ENCODE results near the gene FCER1G.

FCER1G gene

DNA sequence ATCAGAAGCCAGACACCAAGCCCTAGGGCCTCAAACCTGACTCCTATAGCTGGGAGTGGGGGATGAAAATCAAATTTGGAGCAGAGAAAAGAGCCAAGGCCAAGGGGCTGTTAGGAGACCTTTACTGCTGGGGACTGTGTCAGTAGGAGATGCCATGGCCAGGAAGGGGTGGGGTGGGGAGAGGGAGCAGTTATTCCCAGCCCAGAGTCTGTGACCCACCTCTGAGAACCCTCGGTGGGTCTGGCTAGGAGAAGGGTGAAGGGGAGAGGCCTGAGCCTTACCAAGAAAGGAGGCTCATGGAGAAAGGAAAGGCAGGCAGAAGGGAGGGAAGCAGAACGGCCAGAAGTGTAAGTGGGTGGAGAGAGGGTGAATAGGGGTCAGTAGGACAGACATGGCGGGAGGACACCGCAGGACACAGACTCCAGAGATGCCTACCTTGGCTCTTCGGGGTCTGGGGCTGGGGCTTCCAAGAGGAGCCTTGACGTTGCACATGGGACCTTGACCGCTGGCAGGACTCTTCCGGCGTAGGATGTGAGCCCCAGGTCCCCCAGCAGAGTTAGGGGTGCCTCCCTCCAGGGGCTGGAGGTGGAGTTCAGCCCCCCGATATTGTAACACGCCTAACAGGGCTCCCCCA, 17.4 kb upstream of the FCER1G start:
- no peak for DNase-seq (ENCODE audit: low read depth)
- in situ Hi-C loops (cut with HindIII; ENCODE audit: low sequenced_read_pairs): no loop called here
- no peak overlapping the region for H3K4me3 ChIP-seq (ENCODE audit: low read depth, low read length)
- no peak for TF ChIP-seq CTCF (IDR thresholded peaks at IDR 0.05; ENCODE audit: low read depth, low read length, missing control alignments)

- in situ Hi-C loops (cut with HindIII; ENCODE audit: low sequenced_read_pairs): no loop called here
- no peak for DNase-seq (ENCODE audit: low read depth)
- H3K4me3 ChIP-seq (ENCODE audit: low read depth, low read length): no peak overlapping the region
- TF ChIP-seq CTCF (IDR thresholded peaks at IDR 0.05; ENCODE audit: low read depth, low read length, missing control alignments): no peak
Observed at GRCh38 chr1:161198194-161198896, 16.8 kb upstream of the FCER1G start.

DNA sequence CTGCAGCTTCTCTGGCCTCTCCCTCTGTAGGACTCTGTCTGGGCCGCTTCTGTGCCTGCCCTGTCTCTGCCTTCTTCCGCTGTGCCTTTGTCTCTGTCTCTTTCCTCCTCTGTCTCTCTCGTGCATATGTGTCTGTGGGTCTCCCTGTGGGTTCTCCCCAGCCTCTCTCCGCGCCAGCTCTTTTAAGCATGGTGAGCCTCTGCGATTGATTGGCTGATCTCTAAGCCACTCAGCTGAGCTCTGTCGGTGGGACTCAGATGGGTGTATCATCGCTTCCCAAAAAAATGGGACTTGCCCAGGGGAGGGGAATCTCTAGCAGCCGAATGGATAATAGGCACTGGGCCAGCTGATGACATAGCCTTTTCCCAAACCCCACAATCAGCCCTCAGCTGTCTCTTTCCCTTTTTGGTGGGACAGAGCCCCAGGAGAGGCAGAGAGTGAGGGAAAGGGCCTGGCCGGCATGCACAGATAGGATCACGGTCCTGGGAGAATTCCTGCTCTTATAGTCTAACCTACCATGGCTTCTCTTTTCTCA, 16.1 kb upstream of the FCER1G start, which contains the start of gene ADAMTS4:
Gene ADAMTS4 (minus strand): TSS at position 158 of the 535 bp plus-strand sequence. CDS start 427 bp downstream, outside the sequence.
- no peak within 1 kb of the TSS for H3K4me3 ChIP-seq (ENCODE audit: low read depth, low read length)
- no peak for DNase-seq (ENCODE audit: low read depth)
- in situ Hi-C loops (cut with HindIII; ENCODE audit: low sequenced_read_pairs): no loop called here
- no peak for TF ChIP-seq CTCF (IDR thresholded peaks at IDR 0.05; ENCODE audit: low read depth, low read length, missing control alignments)

GRCh38 chr1:161199506-161200139, 15.5 kb upstream of the FCER1G start:
- in situ Hi-C loops (cut with HindIII; ENCODE audit: low sequenced_read_pairs): loop anchor here (25.0 kb wide), 1 partner anchor 538 kb away; the partner anchor contains the start of gene DUSP12
- TF ChIP-seq CTCF (IDR thresholded peaks at IDR 0.05; ENCODE audit: low read depth, low read length, missing control alignments): no peak
- no peak for DNase-seq (ENCODE audit: low read depth)
- H3K4me3 ChIP-seq (ENCODE audit: low read depth, low read length): no peak overlapping the region

- no peak for TF ChIP-seq CTCF (IDR thresholded peaks at IDR 0.05; ENCODE audit: low read depth, low read length, missing control alignments)
- no peak overlapping the region for H3K4me3 ChIP-seq (ENCODE audit: low read depth, low read length)
- in situ Hi-C loops (cut with HindIII; ENCODE audit: low sequenced_read_pairs): loop anchor here (25.0 kb wide), 1 partner anchor 537 kb away; the partner anchor contains the start of gene DUSP12
- DNase-seq (ENCODE audit: low read depth): no peak
Observed at GRCh38 chr1:161200421-161200991, 14.6 kb upstream of the FCER1G start.

Data from astrocyte of the cerebellum (primary cell).